Measurements from ENCODE around the gene OR7C1.

DNA sequence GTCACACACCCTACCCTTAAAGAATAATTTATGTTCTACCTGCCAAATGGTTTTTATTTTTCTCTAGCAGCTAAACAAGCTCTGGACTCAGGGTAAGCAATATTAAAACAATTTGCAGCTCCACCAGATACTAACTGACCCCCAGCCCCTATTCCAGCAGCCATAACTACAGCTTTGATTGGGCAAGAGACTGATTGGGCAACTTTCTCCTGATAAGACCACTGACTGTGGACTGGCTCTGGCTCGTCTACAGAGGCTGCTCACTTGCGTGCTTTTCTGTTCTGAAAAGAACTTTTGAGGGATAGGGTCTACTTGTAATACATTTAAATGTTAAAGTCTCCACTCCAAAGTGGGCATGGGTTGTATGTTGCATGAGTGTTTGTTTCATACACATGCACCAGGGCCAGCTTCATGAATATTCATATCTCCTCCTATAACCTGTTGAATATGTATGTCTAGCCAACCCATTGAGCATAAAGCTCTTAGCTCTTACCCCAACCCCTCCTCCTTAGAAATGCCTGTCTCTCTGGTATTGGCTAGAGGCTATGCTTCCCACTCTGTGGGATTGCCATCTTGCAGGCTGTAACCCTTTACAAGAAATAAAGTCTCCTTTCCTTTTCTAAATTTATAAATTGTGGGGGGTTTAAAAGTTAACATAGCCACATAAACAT is 19.9 kb downstream of the OR7C1 start:
- TF ChIP-seq, protein P1, sequence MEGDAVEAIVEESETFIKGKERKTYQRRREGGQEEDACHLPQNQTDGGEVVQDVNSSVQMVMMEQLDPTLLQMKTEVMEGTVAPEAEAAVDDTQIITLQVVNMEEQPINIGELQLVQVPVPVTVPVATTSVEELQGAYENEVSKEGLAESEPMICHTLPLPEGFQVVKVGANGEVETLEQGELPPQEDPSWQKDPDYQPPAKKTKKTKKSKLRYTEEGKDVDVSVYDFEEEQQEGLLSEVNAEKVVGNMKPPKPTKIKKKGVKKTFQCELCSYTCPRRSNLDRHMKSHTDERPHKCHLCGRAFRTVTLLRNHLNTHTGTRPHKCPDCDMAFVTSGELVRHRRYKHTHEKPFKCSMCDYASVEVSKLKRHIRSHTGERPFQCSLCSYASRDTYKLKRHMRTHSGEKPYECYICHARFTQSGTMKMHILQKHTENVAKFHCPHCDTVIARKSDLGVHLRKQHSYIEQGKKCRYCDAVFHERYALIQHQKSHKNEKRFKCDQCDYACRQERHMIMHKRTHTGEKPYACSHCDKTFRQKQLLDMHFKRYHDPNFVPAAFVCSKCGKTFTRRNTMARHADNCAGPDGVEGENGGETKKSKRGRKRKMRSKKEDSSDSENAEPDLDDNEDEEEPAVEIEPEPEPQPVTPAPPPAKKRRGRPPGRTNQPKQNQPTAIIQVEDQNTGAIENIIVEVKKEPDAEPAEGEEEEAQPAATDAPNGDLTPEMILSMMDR (IDR thresholded peaks at IDR 0.05): no peak
- TF ChIP-seq POLR2A (IDR thresholded peaks at IDR 0.05) (no peak), EP300 (IDR thresholded peaks at IDR 0.05) (no peak)

All from ovary (tissue), 3 donors.